Body of pancreas (tissue), 4 donors: ENCODE results near the gene CAMK4.

Experiments used
- POLR2A ChIP-seq, 3 donors: fragments of 450-650 bp; IDR thresholded peaks; one replicate each; pipeline ENCODE4 v1.6.1; 2016; ENCODE audit warnings: antibody characterized with exemption in 3 of 3, mild to moderate bottlenecking in 2 of 3
- TF ChIP-seq, protein P1 (sequence below), 7 experiments: fragments of 450-650 bp in 4 of 7; fragments of 200-600 bp in 3 of 7; sonication (generic) in 3 of 7; IDR thresholded peaks; one replicate each; pipeline ENCODE4 v1.5.1; 2016 to 2019; ENCODE audit warnings: antibody characterized with exemption in 7 of 7

DNA sequence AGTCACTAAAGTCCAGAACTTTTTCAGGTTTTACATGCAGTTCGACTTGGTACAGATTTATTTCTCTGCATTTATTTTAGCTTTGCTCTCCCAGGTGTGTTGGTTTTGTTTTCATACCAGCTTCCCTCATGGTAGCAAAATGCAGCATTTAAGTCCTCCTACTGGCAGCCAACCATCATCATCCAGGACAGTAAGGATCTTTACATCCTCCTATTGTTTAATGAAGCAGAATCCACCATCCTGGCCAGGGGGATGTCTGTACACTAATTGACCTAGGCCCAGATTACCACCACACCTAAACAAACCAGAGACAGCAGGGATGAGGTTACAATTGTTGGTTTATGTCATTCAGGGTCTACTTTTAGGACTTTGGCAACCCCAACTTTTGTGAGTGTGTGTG, 22.3 kb downstream of the CAMK4 start:
- TF ChIP-seq, protein P1, sequence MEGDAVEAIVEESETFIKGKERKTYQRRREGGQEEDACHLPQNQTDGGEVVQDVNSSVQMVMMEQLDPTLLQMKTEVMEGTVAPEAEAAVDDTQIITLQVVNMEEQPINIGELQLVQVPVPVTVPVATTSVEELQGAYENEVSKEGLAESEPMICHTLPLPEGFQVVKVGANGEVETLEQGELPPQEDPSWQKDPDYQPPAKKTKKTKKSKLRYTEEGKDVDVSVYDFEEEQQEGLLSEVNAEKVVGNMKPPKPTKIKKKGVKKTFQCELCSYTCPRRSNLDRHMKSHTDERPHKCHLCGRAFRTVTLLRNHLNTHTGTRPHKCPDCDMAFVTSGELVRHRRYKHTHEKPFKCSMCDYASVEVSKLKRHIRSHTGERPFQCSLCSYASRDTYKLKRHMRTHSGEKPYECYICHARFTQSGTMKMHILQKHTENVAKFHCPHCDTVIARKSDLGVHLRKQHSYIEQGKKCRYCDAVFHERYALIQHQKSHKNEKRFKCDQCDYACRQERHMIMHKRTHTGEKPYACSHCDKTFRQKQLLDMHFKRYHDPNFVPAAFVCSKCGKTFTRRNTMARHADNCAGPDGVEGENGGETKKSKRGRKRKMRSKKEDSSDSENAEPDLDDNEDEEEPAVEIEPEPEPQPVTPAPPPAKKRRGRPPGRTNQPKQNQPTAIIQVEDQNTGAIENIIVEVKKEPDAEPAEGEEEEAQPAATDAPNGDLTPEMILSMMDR (IDR thresholded peaks at IDR 0.05) = no peak
- no peak for TF ChIP-seq POLR2A (IDR thresholded peaks at IDR 0.05)
